Large intestine (tissue), 3 donors: Measurements from ENCODE around the gene SESN3. TPM values are rescaled to one million over a fixed set of nuclear protein-coding genes. Genes with fewer than 3 reads are reported as not detected.
"Not testable (repeated sequence)": the region's sequence is repeated elsewhere in the genome, so short reads cannot be mapped to it uniquely, and the experiment has no call there.

Experiments used
- DNase-seq, 2 donors: peaks; one replicate each; pipeline versions ENCODE4 v3.0.0 to v3.0.0-alpha.2; 2013
- H3K27ac ChIP-seq: one replicate; pipeline ENCODE4 v1.5.1; 2013; ENCODE audit warnings: low read length
- H3K27me3 ChIP-seq: 2 replicates; pipeline ENCODE4 v1.6.1; 2013; ENCODE audit warnings: low read length; ENCODE audit not compliant: control insufficient read depth, insufficient read depth
- H3K36me3 ChIP-seq: 2 replicates; pipeline ENCODE4 v1.6.1; 2013; ENCODE audit warnings: low read length; ENCODE audit not compliant: control insufficient read depth, insufficient read depth
- H3K4me1 ChIP-seq: one replicate; pipeline ENCODE4 v1.6.1; 2013; ENCODE audit warnings: low read length; ENCODE audit not compliant: control insufficient read depth, insufficient read depth
- H3K4me3 ChIP-seq: one replicate; pipeline ENCODE4 v1.5.1; 2013; ENCODE audit warnings: low read length
- H3K9me3 ChIP-seq: one replicate; pipeline ENCODE4 v1.6.1; 2013; ENCODE audit warnings: mild to moderate bottlenecking, low read depth, low read length, moderate library complexity; ENCODE audit not compliant: control insufficient read depth
- WGBS: methylation state at CpG from one replicate; pipeline ENCODE4 v1.1.5; 2013; ENCODE audit warnings: low lambda C conversion rate; ENCODE audit not compliant: insufficient coverage; 5-methylcytosine and 5-hydroxymethylcytosine counted together
- polyA plus RNA-seq: library from polyadenylated mRNA; unstranded; fragments of 120-200 nt; gene quantifications from one replicate; pipeline ENCODE4 v1.2.1, GENCODE V29; 2013

Gene SESN3
- polyA plus RNA-seq, 1 donor: 37.2 TPM

- WGBS: 83% methylated on average over 1 of the region's 5 CpGs
- Histone ChIP-seq H3K9me3 (no peaks in the 10 kb centered on the region), H3K27me3 (no peaks in the 10 kb centered on the region)
Observed at GRCh38 chr11:95239871-95240649, 9.1 kb upstream of the SESN3 start.

GRCh38 chr11:95232666-95233065 is 1.7 kb upstream of the SESN3 start:
- no peak for DNase-seq
- no peaks in the 10 kb centered on the region for H3K36me3 ChIP-seq
- H3K27ac ChIP-seq: peak overlapping the region; percentile 98
- H3K9me3 ChIP-seq: no peaks in the 10 kb centered on the region
- peak overlapping the region; percentile 68 for H3K4me3 ChIP-seq
- H3K4me1 ChIP-seq: peaks cover 2% of the 10 kb centered on the region
- no peaks in the 10 kb centered on the region for H3K27me3 ChIP-seq
- WGBS: 83% methylated on average over 1 of the region's 3 CpGs

More at GRCh38 chr11:95239871-95240649, 9.1 kb upstream of the SESN3 start:
- Histone ChIP-seq H3K4me1 (peaks cover 33% of the 10 kb centered on the region), H3K36me3 (no peaks in the 10 kb centered on the region), H3K4me3 (no peak overlapping the region), H3K27ac (no peak overlapping the region)
- DNase-seq: no peak

- peak overlapping the region; percentile 68 for H3K4me3 ChIP-seq
- peaks cover 2% of the 10 kb centered on the region for H3K4me1 ChIP-seq
Observed at GRCh38 chr11:95231881-95232605, 1.0 kb upstream of the SESN3 start.

GRCh38 chr11:95230810-95231126 is 234 bp downstream of the SESN3 start:
- DNase-seq: no peak
- Histone ChIP-seq H3K27ac (peak overlapping the region; percentile 92), H3K4me1 (peaks cover 2% of the 10 kb centered on the region), H3K9me3 (no peaks in the 10 kb centered on the region), H3K36me3 (no peaks in the 10 kb centered on the region), H3K27me3 (no peaks in the 10 kb centered on the region), H3K4me3 (peak overlapping the region; percentile 95)
- WGBS: no CpG with 5 or more reads among the region's 40 CpGs

More at GRCh38 chr11:95231881-95232605, 1.0 kb upstream of the SESN3 start:
- peak overlapping the region; percentile 98 for H3K27ac ChIP-seq
- DNase-seq: peak; percentile 81 to 91
- whole genome bisulfite sequencing: no CpG with 5 or more reads among the region's 35 CpGs
- no peaks in the 10 kb centered on the region for H3K27me3 ChIP-seq
- no peaks in the 10 kb centered on the region for H3K36me3 ChIP-seq
- no peaks in the 10 kb centered on the region for H3K9me3 ChIP-seq

- peak overlapping the region; percentile 92 for H3K27ac ChIP-seq
- H3K4me1 ChIP-seq: peaks cover 2% of the 10 kb centered on the region
- H3K27me3 ChIP-seq: no peaks in the 10 kb centered on the region
- no peaks in the 10 kb centered on the region for H3K9me3 ChIP-seq
- no peaks in the 10 kb centered on the region for H3K36me3 ChIP-seq
- WGBS: no CpG with 5 or more reads among the region's 42 CpGs
- H3K4me3 ChIP-seq: peak overlapping the region; percentile 95
- peak in 1 of 2 donors; percentile 71 for DNase-seq
Observed at GRCh38 chr11:95229993-95230809, 801 bp downstream of the SESN3 start.

GRCh38 chr11:95229199-95229992 is 1.6 kb downstream of the SESN3 start:
- Histone ChIP-seq H3K27ac (peak overlapping the region; percentile 92), H3K4me3 (peak overlapping the region; percentile 95), H3K27me3 (no peaks in the 10 kb centered on the region), H3K9me3 (no peaks in the 10 kb centered on the region), H3K36me3 (no peaks in the 10 kb centered on the region), H3K4me1 (peaks cover 2% of the 10 kb centered on the region)
- 0% methylated on average over 3 of the region's 12 CpGs for WGBS
- peak in 1 of 2 donors; percentile 46 for DNase-seq

GRCh38 chr11:95228081-95228749 is 2.8 kb downstream of the SESN3 start:
- Histone ChIP-seq H3K27ac (no peak overlapping the region), H3K27me3 (no peaks in the 10 kb centered on the region), H3K4me1 (peaks cover 2% of the 10 kb centered on the region), H3K36me3 (no peaks in the 10 kb centered on the region), H3K4me3 (no peak overlapping the region), H3K9me3 (no peaks in the 10 kb centered on the region)
- WGBS: 73% methylated on average over 2 of the region's 2 CpGs
- no peak for DNase-seq

GRCh38 chr11:95227060-95227459 is 3.9 kb downstream of the SESN3 start:
- not testable (repeated sequence) for H3K4me3 ChIP-seq, H3K9me3 ChIP-seq, H3K4me1 ChIP-seq, H3K27ac ChIP-seq, H3K36me3 ChIP-seq, DNase-seq, H3K27me3 ChIP-seq
- WGBS: 100% methylated on average over 2 of the region's 6 CpGs

- Histone ChIP-seq H3K4me1 (no peaks in the 10 kb centered on the region), H3K4me3 (no peak overlapping the region), H3K27ac (no peak overlapping the region), H3K27me3 (no peaks in the 10 kb centered on the region), H3K36me3 (no peaks in the 10 kb centered on the region), H3K9me3 (no peaks in the 10 kb centered on the region)
- no peak for DNase-seq
- no CpG with 5 or more reads among the region's 3 CpGs for WGBS
Observed at GRCh38 chr11:95222817-95223216, 8.2 kb downstream of the SESN3 start.
